Hematopoietic multipotent progenitor cell treated with erythropoietin and hydrocortisone succinate and interleukin-3 and kit ligand, for 15 days (in vitro differentiated cells): ENCODE results near the gene ANKRD61.
A peak's percentile ranks its signal among the peaks of the same experiment; 100 is the strongest.
"Not testable (repeated sequence)": the region's sequence is repeated elsewhere in the genome, so short reads cannot be mapped to it uniquely, and the experiment has no call there.

Experiments
- DNase-seq: peaks from one replicate; pipeline ENCODE4 v3.0.0-alpha.2; 2015; ENCODE audit warnings: low spot score

ANKRD61 gene

GRCh38 chr7:6031567-6031966 is 391 bp downstream of the ANKRD61 start:
- DNase-seq: no peak

- DNase-seq: peak; percentile 94
These were observed 991 bp downstream of the ANKRD61 start for GRCh38 chr7:6032167-6032566.

GRCh38 chr7:6032641-6033040 is 1.5 kb downstream of the ANKRD61 start:
- peak; percentile 63 for DNase-seq

GRCh38 chr7:6035165-6035564 is 4.0 kb downstream of the ANKRD61 start:
- no peak for DNase-seq

- no peak for DNase-seq
These were observed 4.5 kb downstream of the ANKRD61 start for GRCh38 chr7:6035686-6036085.

- no peak for DNase-seq
These were observed 18.6 kb downstream of the ANKRD61 start for GRCh38 chr7:6049780-6050179.

GRCh38 chr7:6051185-6051584 is 20.0 kb downstream of the ANKRD61 start:
- not testable (repeated sequence) for DNase-seq

GRCh38 chr7:6056616-6057015 is 25.4 kb downstream of the ANKRD61 start:
- peak; percentile 95 for DNase-seq

- peak; percentile 50 for DNase-seq
These were observed 26.3 kb downstream of the ANKRD61 start for GRCh38 chr7:6057316-6058129.

GRCh38 chr7:6059941-6060340 is 28.8 kb downstream of the ANKRD61 start:
- DNase-seq: not testable (repeated sequence)

- DNase-seq: no peak
These were observed 40.2 kb downstream of the ANKRD61 start for GRCh38 chr7:6071406-6071805.

- no peak for DNase-seq
These were observed 43.6 kb downstream of the ANKRD61 start for GRCh38 chr7:6074612-6075380.

- DNase-seq: no peak
These were observed 47.4 kb downstream of the ANKRD61 start for GRCh38 chr7:6078548-6078947.

- DNase-seq: not testable (repeated sequence)
These were observed 51.9 kb downstream of the ANKRD61 start for GRCh38 chr7:6083047-6083446.
